K562 (cell line): Measurements from ENCODE around the gene DIS3L. TPM values are rescaled to one million over a fixed set of nuclear protein-coding genes. Genes with fewer than 3 reads are reported as not detected.

Experiments
- ARNT ChIP-seq, 2 experiments: fragments of 450-650 bp; IDR thresholded peaks; 2 replicates each; pipeline ENCODE4 v1.6.1; 2016; ENCODE audit warnings: mild to moderate bottlenecking in 1 of 2
- E4F1 ChIP-seq: fragments of 250-450 bp; sonication (Bioruptor Pico); IDR thresholded peaks from 2 replicates; pipeline ENCODE4 v1.5.0; 2021; ENCODE audit warnings: mild to moderate bottlenecking, borderline replicate concordance
- MCM5 ChIP-seq: fragments of 450-650 bp; IDR thresholded peaks from 2 replicates; pipeline ENCODE4 v1.6.1; 2016; ENCODE audit warnings: low read depth
- OTX1 ChIP-seq: fragments of 450-650 bp; formaldehyde crosslinking; IDR thresholded peaks from 2 replicates; pipeline ENCODE4 v1.4.0; 2022; ENCODE audit warnings: mild to moderate bottlenecking
- TCF3 ChIP-seq: sonication (generic); formaldehyde crosslinking; IDR thresholded peaks from 2 replicates; pipeline ENCODE4 v1.4.0; 2020; ENCODE audit warnings: mild to moderate bottlenecking, missing genetic modification reagents
- TCF7L2 ChIP-seq: fragments of 150-350 bp; IDR thresholded peaks from 2 replicates; pipeline ENCODE4 v1.6.1; 2016; ENCODE audit warnings: low read depth, mild to moderate bottlenecking, low read length, moderate library complexity
- TRIM25 ChIP-seq: fragments of 450-650 bp; IDR thresholded peaks from 2 replicates; pipeline ENCODE4 v1.7.0; 2016; ENCODE audit warnings: borderline replicate concordance
- TRIM28 ChIP-seq: fragments of 450-650 bp; IDR thresholded peaks from 2 replicates; pipeline ENCODE4 v1.6.1; 2017
- ZNF41 ChIP-seq: fragments of 250-450 bp; sonication (Bioruptor Pico); conservative IDR thresholded peaks from 2 replicates; pipeline ENCODE4 v1.4.0; 2020; ENCODE audit warnings: mild to moderate bottlenecking
- ZNF512 ChIP-seq: IDR thresholded peaks from 2 replicates; pipeline ENCODE4 v1.6.1; 2016; ENCODE audit warnings: missing genetic modification characterization, missing compliant biosample characterization
- ZNF785 ChIP-seq: fragments of 250-450 bp; sonication (Bioruptor Pico); IDR thresholded peaks from 2 replicates; pipeline ENCODE4 v1.4.0; 2020; ENCODE audit warnings: mild to moderate bottlenecking
- polyA plus RNA-seq, 8 experiments: library from polyadenylated mRNA; depleted of rRNA in 4 of 8; stranded (reverse) in 5 of 8; unstranded in 3 of 8; fragments of >200 nt; fragmentation: Nextera tagmentation in 2 of 8; fragmentation: Illumina TruSeq in 1 of 8; extraction: Ambion mirVana in 2 of 8; extraction: Trizol in 1 of 8; gene quantifications; 2 replicates each; pipeline versions ENCODE4 v1.2.1 to v1.2.3, GENCODE V29; 2011 to 2014; ENCODE audit warnings: inconsistent platforms in 1 of 8, missing spikeins in 1 of 8
- total RNA-seq, 7 experiments: library from RNA; depleted of rRNA in 6 of 7; stranded (reverse); fragments of >200 nt in 6 of 7; fragmentation: Illumina TruSeq in 2 of 7; extraction: Trizol in 2 of 7; gene quantifications; 2 replicates each; pipeline versions ENCODE4 v1.2.1 to v1.2.3, GENCODE V29; 2011 to 2021; ENCODE audit warnings: low replicate concordance in 1 of 7
- TF ChIP-seq, protein P1 (sequence below), 2 experiments: fragments of 250-450 bp in 1 of 2; fragments of 450-650 bp in 1 of 2; sonication (Bioruptor Pico) in 1 of 2; IDR thresholded peaks; 2 replicates each; pipeline versions ENCODE4 v1.6.1 to v1.8.0; 2016 to 2021; ENCODE audit warnings: mild to moderate bottlenecking in 2 of 2, moderate library complexity in 2 of 2, missing compliant biosample characterization in 1 of 2, missing genetic modification characterization in 1 of 2
- TF ChIP-seq, protein P2 (sequence below): fragments of 450-650 bp; formaldehyde crosslinking; IDR thresholded peaks from 2 replicates; pipeline ENCODE4 v1.4.0; 2022; ENCODE audit warnings: mild to moderate bottlenecking, moderate library complexity
- TF ChIP-seq, protein P3 (sequence below): fragments of 250-450 bp; sonication (Bioruptor Pico); IDR thresholded peaks from 2 replicates; pipeline ENCODE4 v1.9.0; 2021; ENCODE audit warnings: mild to moderate bottlenecking
- TF ChIP-seq, protein P4 (sequence below): fragments of 250-450 bp; sonication (Bioruptor Pico); IDR thresholded peaks from 2 replicates; pipeline ENCODE4 v1.8.0; 2022; ENCODE audit warnings: inconsistent platforms

The DIS3L gene
- total and polyA plus RNA-seq, 9 of the 15 experiments (the other 6 are each of a cell fraction or from before 2014, with no cell fraction given) = 5.9 to 34.6 (median 16.9) TPM

DNA sequence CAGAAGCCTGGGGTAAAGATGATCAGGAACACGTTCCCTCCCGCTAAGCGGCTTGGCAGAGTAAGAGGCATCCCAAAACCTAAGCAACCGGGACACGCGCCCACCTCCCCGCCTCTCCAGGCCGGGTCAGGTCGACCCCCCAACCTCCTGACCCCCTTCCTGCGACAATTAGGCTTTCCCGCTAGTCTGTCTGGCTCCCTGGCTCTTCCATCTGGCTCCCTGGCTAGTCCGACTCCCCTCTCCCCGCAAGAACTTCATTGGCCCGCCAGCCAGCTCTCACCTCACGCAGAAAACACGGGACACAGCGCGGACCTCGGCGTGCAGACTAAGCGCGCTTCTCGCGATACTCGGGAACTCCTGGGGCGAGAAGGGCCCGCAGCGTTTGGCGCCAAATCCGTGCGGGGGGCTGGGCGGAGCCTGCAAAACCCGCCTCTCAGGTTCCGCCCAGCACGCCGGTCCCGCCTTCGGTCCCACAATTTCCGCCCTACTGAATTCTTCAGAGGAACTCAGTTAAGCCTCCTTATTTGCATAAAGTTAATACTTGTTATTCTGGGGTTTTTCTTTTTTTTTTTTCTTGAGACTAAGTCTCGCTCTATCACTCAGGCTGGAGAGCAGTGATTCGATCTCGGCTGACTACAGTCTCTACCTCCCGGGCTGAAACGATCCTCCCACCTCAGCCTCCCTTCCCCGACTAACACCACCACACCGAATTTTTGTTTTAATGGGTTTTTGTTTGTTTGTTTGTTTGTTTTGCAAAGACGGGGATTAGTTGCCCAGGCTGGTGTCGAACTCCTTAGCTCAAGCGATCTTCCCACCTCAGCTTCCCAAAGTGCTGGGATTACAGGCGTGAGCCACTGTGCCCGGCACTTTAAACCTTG, 63.2 kb downstream of the DIS3L start, which contains the start of gene TIPIN (continued):
- TF ChIP-seq TRIM28 (no peak), ARNT (IDR thresholded peaks at IDR 0.05) (peak; percentile 30 to 77; a peak in 3 of 4 replicates), MCM5 (no peak), ZNF785 (no peak), ZNF41 (CRISPR knock-in tag) (no peak), TCF7L2 (no peak), TCF3 (CRISPR knock-in tag) (no peak), OTX1 (CRISPR knock-in tag) (peak; percentile 66; the same call in 1 of the 2 replicates), TRIM25 (no peak), ZNF512 (no peak), E4F1 (no peak)
- TF ChIP-seq, protein P1, sequence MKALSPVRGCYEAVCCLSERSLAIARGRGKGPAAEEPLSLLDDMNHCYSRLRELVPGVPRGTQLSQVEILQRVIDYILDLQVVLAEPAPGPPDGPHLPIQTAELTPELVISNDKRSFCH (CRISPR knock-in tag; IDR thresholded peaks at IDR 0.05) = no peak
- TF ChIP-seq, protein P1 (tag; IDR thresholded peaks at IDR 0.05) = no peak; the same call in 1 of the 2 replicates
- TF ChIP-seq, protein P2, sequence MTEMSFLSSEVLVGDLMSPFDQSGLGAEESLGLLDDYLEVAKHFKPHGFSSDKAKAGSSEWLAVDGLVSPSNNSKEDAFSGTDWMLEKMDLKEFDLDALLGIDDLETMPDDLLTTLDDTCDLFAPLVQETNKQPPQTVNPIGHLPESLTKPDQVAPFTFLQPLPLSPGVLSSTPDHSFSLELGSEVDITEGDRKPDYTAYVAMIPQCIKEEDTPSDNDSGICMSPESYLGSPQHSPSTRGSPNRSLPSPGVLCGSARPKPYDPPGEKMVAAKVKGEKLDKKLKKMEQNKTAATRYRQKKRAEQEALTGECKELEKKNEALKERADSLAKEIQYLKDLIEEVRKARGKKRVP (CRISPR knock-in tag) = 0 out of 2 replicates have a peak, but pooled peaks have one; percentile 30
- TF ChIP-seq, protein P3, sequence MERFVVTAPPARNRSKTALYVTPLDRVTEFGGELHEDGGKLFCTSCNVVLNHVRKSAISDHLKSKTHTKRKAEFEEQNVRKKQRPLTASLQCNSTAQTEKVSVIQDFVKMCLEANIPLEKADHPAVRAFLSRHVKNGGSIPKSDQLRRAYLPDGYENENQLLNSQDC = no peak
- TF ChIP-seq, protein P4, sequence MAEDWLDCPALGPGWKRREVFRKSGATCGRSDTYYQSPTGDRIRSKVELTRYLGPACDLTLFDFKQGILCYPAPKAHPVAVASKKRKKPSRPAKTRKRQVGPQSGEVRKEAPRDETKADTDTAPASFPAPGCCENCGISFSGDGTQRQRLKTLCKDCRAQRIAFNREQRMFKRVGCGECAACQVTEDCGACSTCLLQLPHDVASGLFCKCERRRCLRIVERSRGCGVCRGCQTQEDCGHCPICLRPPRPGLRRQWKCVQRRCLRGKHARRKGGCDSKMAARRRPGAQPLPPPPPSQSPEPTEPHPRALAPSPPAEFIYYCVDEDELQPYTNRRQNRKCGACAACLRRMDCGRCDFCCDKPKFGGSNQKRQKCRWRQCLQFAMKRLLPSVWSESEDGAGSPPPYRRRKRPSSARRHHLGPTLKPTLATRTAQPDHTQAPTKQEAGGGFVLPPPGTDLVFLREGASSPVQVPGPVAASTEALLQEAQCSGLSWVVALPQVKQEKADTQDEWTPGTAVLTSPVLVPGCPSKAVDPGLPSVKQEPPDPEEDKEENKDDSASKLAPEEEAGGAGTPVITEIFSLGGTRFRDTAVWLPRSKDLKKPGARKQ (CRISPR knock-in tag) = no peak
